ENCODE results near the gene FSTL4.

FSTL4 gene

DNA sequence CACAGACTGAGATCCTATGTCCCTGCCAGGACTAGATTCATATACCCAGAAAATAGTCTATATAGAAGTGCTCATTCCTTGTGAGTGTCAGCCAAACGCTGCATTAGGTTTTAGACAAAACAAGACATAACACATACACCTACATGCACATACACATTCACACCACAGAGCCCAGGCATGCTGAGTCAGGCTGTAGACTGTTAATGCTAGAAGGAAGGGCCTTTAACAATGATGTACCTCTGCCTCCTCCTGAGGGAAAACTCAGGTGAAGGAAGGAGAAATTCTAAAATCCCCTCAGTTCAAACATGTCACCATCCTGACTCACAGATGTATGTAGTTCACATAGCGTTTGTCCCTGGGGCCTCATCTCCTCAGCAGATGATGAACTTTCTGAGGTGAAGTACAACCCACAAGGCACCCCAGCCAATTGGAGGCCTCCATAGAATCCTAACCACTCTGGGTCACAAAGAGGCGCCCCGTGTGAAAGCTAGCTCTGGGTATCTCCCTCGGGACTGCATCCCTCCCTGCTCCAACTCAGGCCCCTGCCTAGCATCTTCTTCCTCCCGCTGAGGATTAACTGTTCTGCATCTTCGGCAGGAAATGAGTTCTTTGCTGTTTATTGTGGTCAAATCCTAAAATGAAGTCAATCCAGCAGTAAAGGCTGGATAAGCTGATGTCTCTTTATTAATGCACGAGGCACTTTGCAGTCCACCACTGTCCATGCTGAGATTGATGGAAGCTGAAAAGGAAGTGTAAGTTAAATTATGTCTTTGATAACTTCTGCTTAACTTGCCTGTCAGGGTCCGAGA lies 40.8 kb upstream of the FSTL4 start:
- no peak for TF ChIP-seq EZH2 (IDR thresholded peaks at IDR 0.05; ENCODE audit: borderline replicate concordance, low read length)
- TF ChIP-seq, protein P1, sequence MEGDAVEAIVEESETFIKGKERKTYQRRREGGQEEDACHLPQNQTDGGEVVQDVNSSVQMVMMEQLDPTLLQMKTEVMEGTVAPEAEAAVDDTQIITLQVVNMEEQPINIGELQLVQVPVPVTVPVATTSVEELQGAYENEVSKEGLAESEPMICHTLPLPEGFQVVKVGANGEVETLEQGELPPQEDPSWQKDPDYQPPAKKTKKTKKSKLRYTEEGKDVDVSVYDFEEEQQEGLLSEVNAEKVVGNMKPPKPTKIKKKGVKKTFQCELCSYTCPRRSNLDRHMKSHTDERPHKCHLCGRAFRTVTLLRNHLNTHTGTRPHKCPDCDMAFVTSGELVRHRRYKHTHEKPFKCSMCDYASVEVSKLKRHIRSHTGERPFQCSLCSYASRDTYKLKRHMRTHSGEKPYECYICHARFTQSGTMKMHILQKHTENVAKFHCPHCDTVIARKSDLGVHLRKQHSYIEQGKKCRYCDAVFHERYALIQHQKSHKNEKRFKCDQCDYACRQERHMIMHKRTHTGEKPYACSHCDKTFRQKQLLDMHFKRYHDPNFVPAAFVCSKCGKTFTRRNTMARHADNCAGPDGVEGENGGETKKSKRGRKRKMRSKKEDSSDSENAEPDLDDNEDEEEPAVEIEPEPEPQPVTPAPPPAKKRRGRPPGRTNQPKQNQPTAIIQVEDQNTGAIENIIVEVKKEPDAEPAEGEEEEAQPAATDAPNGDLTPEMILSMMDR (IDR thresholded peaks at IDR 0.05; ENCODE audit: low read length) = no peak
- Histone ChIP-seq H2AFZ (ENCODE audit: low read length) (no peak overlapping the region), H3K4me3 (ENCODE audit: low read depth, low read length, poor library complexity, severe bottlenecking) (no peak overlapping the region), H3K4me2 (ENCODE audit: low read length) (no peak overlapping the region), H3K9me3 (ENCODE audit: low read length) (no peaks in the 10 kb centered on the region), H3K27me3 (ENCODE audit: insufficient read depth, low read length) (no peaks in the 10 kb centered on the region), H3K79me2 (ENCODE audit: insufficient read depth, low read length) (no peaks in the 10 kb centered on the region), H3K9me2 (ENCODE audit: low read depth, low read length) (no peaks in the 10 kb centered on the region), H3K36me3 (ENCODE audit: insufficient read depth, low read length) (no peaks in the 10 kb centered on the region), H3K27ac (ENCODE audit: low read depth, low read length, poor library complexity, severe bottlenecking) (no peak overlapping the region), H4K20me1 (ENCODE audit: insufficient read depth, low read length) (no peaks in the 10 kb centered on the region), H3F3A (ENCODE audit: insufficient read depth, low read length) (no peaks in the 10 kb centered on the region), H3K4me1 (ENCODE audit: insufficient read depth, low read length, severe bottlenecking) (no peaks in the 10 kb centered on the region), H3K9ac (ENCODE audit: low read length) (no peak overlapping the region)

DNA sequence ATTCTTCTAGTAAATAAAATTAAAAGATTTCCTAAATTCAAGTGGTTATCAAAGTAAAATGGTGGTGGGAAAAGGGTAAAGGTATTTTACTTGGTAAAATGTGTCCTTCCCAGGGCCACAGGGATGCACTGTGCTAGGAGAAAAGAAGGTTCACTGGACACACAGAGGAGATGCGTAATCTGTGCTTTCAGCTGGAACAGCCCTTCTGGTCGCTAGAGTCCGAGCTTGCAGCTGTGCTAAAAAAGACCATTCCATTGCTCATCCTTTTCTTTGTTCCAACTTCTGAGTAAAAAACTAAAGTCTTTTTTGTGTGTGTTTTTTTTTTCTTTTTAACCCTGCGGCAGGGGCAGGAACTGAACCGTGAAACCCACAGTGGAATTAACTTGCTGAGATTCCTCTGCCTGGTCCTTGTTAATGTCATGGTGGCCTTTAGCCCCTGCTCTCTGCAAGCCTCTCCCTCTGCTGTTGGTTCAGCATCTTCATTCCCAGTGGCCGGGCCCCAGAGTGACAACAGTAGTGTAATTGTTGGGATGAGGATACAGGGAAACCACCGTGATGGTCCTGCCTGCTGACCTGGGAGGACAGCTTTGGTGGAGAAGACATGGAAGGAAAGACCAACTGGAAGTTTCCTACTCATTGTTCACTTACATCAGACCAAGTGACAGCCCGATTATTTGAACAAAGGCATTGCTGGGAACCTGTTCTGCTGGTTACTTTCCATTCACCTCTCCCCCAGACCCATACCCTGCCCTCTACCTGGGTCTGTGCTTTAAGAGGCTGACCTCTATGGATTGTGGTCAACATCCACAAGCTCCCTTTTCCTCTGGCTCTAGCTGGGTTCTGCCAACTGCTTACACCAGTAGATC lies 31.9 kb upstream of the FSTL4 start:
- Histone ChIP-seq H4K20me1 (ENCODE audit: insufficient read depth, low read length) (no peaks in the 10 kb centered on the region), H3K27me3 (ENCODE audit: insufficient read depth, low read length) (no peaks in the 10 kb centered on the region), H3K9me3 (ENCODE audit: low read length) (no peaks in the 10 kb centered on the region), H3K4me2 (ENCODE audit: low read length) (no peak overlapping the region), H3K36me3 (ENCODE audit: insufficient read depth, low read length) (no peaks in the 10 kb centered on the region), H2AFZ (ENCODE audit: low read length) (no peak overlapping the region), H3F3A (ENCODE audit: insufficient read depth, low read length) (no peaks in the 10 kb centered on the region), H3K4me1 (ENCODE audit: insufficient read depth, low read length, severe bottlenecking) (no peaks in the 10 kb centered on the region), H3K9me2 (ENCODE audit: low read depth, low read length) (no peaks in the 10 kb centered on the region), H3K9ac (ENCODE audit: low read length) (no peak overlapping the region), H3K27ac (ENCODE audit: low read depth, low read length, poor library complexity, severe bottlenecking) (no peak overlapping the region), H3K79me2 (ENCODE audit: insufficient read depth, low read length) (no peaks in the 10 kb centered on the region), H3K4me3 (ENCODE audit: low read depth, low read length, poor library complexity, severe bottlenecking) (no peak overlapping the region)
- TF ChIP-seq, protein P1 (IDR thresholded peaks at IDR 0.05; ENCODE audit: low read length) = no peak
- TF ChIP-seq EZH2 (IDR thresholded peaks at IDR 0.05; ENCODE audit: borderline replicate concordance, low read length) = no peak

GRCh38 chr5:133643365-133643764 lies 31.0 kb upstream of the FSTL4 start:
- H3K9me3 ChIP-seq (ENCODE audit: low read length) = no peaks in the 10 kb centered on the region
- no peak overlapping the region for H3K9ac ChIP-seq (ENCODE audit: low read length)
- H2AFZ ChIP-seq (ENCODE audit: low read length) = no peak overlapping the region
- H4K20me1 ChIP-seq (ENCODE audit: insufficient read depth, low read length) = no peaks in the 10 kb centered on the region
- H3K27ac ChIP-seq (ENCODE audit: low read depth, low read length, poor library complexity, severe bottlenecking) = no peak overlapping the region
- H3K4me2 ChIP-seq (ENCODE audit: low read length) = no peak overlapping the region
- no peaks in the 10 kb centered on the region for H3K9me2 ChIP-seq (ENCODE audit: low read depth, low read length)
- H3K4me1 ChIP-seq (ENCODE audit: insufficient read depth, low read length, severe bottlenecking) = no peaks in the 10 kb centered on the region
- H3K27me3 ChIP-seq (ENCODE audit: insufficient read depth, low read length) = no peaks in the 10 kb centered on the region
- H3K4me3 ChIP-seq (ENCODE audit: low read depth, low read length, poor library complexity, severe bottlenecking) = no peak overlapping the region
- no peaks in the 10 kb centered on the region for H3K79me2 ChIP-seq (ENCODE audit: insufficient read depth, low read length)
- no peaks in the 10 kb centered on the region for H3F3A ChIP-seq (ENCODE audit: insufficient read depth, low read length)
- H3K36me3 ChIP-seq (ENCODE audit: insufficient read depth, low read length) = no peaks in the 10 kb centered on the region
- no peak for TF ChIP-seq EZH2 (IDR thresholded peaks at IDR 0.05; ENCODE audit: borderline replicate concordance, low read length)
- TF ChIP-seq, protein P1 (IDR thresholded peaks at IDR 0.05; ENCODE audit: low read length) = no peak
